Smooth muscle cell (in vitro differentiated cells): ENCODE measurements around the gene HAND2. TPM values are rescaled to one million over a fixed set of nuclear protein-coding genes. Genes with fewer than 3 reads are reported as not detected.
A peak's percentile ranks its signal among the peaks of the same experiment; 100 is the strongest.

Experiments used
- DNase-seq: peaks from one replicate; lab custom pipeline; 2025; ENCODE audit not compliant: unreplicated experiment; lab: John Stamatoyannopoulos, UW
- H2AFZ ChIP-seq: fragments of 200-600 bp; sonication (generic); 2 replicates; pipeline ENCODE4 v1.6.0; 2016; ENCODE audit warnings: antibody characterized with exemption, low read depth, mild to moderate bottlenecking
- H3F3A ChIP-seq: fragments of 200-600 bp; sonication (generic); 2 replicates; pipeline ENCODE4 v1.6.0; 2017; ENCODE audit warnings: antibody characterized with exemption, low read depth
- H3K27ac ChIP-seq: fragments of 200-600 bp; sonication (generic); 2 replicates; pipeline ENCODE4 v1.5.1; 2016; ENCODE audit warnings: low read depth, mild to moderate bottlenecking
- H3K27me3 ChIP-seq: fragments of 200-600 bp; sonication (generic); 2 replicates; pipeline ENCODE4 v1.6.1; 2016; ENCODE audit warnings: low read depth, mild to moderate bottlenecking
- H3K36me3 ChIP-seq: fragments of 200-600 bp; sonication (generic); 2 replicates; pipeline ENCODE4 v1.5.1; 2016; ENCODE audit warnings: low read depth
- H3K4me1 ChIP-seq: fragments of 200-600 bp; sonication (generic); 2 replicates; pipeline ENCODE4 v1.5.1; 2016; ENCODE audit warnings: low read depth
- H3K4me2 ChIP-seq: fragments of 200-600 bp; sonication (generic); 2 replicates; pipeline ENCODE4 v1.6.0; 2016; ENCODE audit warnings: mild to moderate bottlenecking
- H3K4me3 ChIP-seq: fragments of 200-600 bp; sonication (generic); 2 replicates; pipeline ENCODE4 v1.5.1; 2016; ENCODE audit warnings: mild to moderate bottlenecking
- H3K79me2 ChIP-seq: fragments of 200-600 bp; sonication (generic); 2 replicates; pipeline ENCODE4 v1.6.0; 2016; ENCODE audit warnings: low read depth, mild to moderate bottlenecking
- H3K9ac ChIP-seq: fragments of 200-600 bp; sonication (generic); 2 replicates; pipeline ENCODE4 v1.6.0; 2016; ENCODE audit warnings: low read depth
- H3K9me3 ChIP-seq: fragments of 200-600 bp; sonication (generic); replicated peaks from 2 replicates; pipeline ENCODE4 v1.5.1; 2016; ENCODE audit warnings: low read depth
- H4K20me1 ChIP-seq: fragments of 200-600 bp; sonication (generic); 2 replicates; pipeline ENCODE4 v1.6.0; 2016; ENCODE audit warnings: low read depth
- WGBS: methylation state at CpG from one replicate; pipeline ENCODE4 v1.1.7; 2016; ENCODE audit warnings: low lambda C conversion rate; 5-methylcytosine and 5-hydroxymethylcytosine counted together
- polyA plus RNA-seq: library from polyadenylated mRNA; unstranded; fragments of >200 nt; fragmentation: Nextera tagmentation; extraction: Ambion mirVana; gene quantifications from 2 replicates; pipeline ENCODE4 v1.2.1, GENCODE V29; 2016
- total RNA-seq: library from RNA; depleted of rRNA; stranded (reverse); fragments of >200 nt; gene quantifications from 2 replicates; pipeline ENCODE4 v1.2.3, GENCODE V29; 2014
- TF ChIP-seq, protein P1 (sequence below): fragments of 200-600 bp; sonication (generic); IDR thresholded peaks from 2 replicates; pipeline ENCODE4 v1.5.1; 2017; ENCODE audit warnings: borderline replicate concordance, mild to moderate bottlenecking, antibody characterized with exemption; ENCODE audit not compliant: insufficient read depth, poor library complexity, severe bottlenecking

HAND2 gene
- total and polyA plus RNA-seq, 2 experiments from 2014 or later, result 265 to 324 TPM

DNA sequence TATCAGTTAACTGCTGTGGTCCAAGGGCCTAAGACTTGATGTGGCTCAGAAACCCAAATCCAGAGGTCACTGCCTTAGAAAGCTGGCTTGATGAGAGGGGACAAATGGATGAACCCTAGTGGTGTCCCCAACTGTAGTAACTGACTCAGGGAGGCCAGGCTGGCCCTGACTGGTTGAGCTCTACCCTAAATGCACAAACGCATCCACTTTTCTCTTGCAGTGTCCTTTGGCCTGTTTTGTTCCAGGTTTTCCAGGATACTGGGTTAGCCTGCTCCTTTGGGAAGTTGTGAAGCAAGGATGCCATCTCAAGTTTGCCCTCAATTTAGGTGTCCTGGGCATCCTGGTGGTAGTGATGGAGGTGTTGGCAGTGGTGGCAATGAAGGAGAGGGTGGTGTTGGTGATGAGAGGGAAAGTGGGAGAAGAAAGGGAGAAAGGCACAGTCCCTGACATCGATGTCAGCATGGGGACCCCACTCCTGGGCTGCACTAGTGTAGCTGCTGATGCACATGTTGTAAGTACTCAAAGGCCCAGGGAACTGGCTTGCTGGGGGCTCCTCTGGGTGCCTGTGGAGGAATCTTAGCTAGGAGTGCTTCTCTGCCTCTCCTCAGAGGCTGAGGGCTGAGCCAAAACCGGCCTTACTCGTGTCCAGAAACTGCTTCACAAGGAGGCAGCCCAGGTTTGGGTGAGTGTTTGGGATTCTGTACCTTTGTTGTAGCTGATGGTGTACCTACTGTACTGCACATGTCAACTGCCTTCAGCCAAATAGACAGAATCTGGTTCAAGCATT lies 2.9 kb upstream of the HAND2 start:
- TF ChIP-seq, protein P1, sequence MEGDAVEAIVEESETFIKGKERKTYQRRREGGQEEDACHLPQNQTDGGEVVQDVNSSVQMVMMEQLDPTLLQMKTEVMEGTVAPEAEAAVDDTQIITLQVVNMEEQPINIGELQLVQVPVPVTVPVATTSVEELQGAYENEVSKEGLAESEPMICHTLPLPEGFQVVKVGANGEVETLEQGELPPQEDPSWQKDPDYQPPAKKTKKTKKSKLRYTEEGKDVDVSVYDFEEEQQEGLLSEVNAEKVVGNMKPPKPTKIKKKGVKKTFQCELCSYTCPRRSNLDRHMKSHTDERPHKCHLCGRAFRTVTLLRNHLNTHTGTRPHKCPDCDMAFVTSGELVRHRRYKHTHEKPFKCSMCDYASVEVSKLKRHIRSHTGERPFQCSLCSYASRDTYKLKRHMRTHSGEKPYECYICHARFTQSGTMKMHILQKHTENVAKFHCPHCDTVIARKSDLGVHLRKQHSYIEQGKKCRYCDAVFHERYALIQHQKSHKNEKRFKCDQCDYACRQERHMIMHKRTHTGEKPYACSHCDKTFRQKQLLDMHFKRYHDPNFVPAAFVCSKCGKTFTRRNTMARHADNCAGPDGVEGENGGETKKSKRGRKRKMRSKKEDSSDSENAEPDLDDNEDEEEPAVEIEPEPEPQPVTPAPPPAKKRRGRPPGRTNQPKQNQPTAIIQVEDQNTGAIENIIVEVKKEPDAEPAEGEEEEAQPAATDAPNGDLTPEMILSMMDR, result no peak
- H3K4me1 ChIP-seq, result no peaks in the 10 kb centered on the region

DNA sequence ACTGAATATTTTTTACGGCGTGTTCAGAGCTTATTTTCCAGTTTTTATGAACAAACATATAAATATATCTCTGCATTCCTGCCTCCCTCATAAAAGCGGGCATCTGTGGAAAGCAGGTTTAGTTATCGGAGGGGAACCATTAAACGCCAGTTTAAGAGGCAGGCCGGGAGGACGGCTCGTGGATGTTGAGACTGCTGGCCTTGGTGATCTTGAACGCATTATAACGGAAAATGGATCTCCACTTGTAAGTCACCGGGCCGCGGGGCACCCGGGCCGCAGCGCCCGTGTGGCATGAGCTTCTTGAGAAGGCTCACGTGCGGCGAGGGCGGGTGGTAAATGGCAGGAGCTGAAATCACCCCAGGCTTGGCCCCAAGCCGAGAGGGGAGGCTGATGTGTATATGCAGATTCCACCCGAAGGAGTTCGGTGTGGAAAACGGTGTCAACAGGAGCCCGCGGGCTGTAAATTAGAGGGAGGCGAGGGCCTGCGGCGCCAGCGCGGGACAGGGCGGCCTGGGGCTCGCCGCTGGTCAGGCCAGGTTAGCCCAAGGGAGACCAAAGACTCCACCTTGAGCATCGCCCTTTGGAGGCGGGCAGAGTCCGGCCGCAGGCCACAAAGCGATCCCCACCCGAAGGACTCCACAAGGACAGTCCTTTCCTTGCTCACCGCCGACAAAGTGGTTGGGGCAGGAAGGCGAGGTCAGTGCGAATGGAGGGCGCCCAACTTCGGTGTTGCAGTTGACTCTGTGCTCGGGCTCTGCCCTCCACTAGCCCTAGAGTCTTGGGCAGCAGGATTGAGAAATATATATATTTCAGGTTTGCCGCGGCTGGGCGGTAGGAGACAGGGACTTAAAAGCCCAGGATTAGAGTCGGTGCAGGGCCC lies 1.3 kb upstream of the HAND2 start:
- no peaks in the 10 kb centered on the region for H3K9me3 ChIP-seq
- H3K4me3 ChIP-seq, result peak overlapping the region; percentile 93
- TF ChIP-seq, protein P1, result no peak
- no peaks in the 10 kb centered on the region for H3K36me3 ChIP-seq
- peak overlapping the region; percentile 93 for H3K27ac ChIP-seq
- no peak for DNase-seq
- H3K9ac ChIP-seq, result peak overlapping the region; percentile 79
- peak overlapping the region; percentile 88 for H3K4me2 ChIP-seq
- peak overlapping the region; percentile 71 for H2AFZ ChIP-seq
- H3K4me1 ChIP-seq, result no peaks in the 10 kb centered on the region
- peaks cover 96% of the 10 kb centered on the region for H3K79me2 ChIP-seq
- WGBS, result 6% methylated on average over 52 of the region's 52 CpGs
- H4K20me1 ChIP-seq, result peaks cover 33% of the 10 kb centered on the region
- peaks cover 4% of the 10 kb centered on the region for H3F3A ChIP-seq
- no peaks in the 10 kb centered on the region for H3K27me3 ChIP-seq

More for the DNA sequence above, 2.9 kb upstream of the HAND2 start:
- Histone ChIP-seq H3K27me3 (no peaks in the 10 kb centered on the region), H3K4me2 (peak overlapping the region; percentile 88), H4K20me1 (peaks cover 17% of the 10 kb centered on the region), H3K9me3 (no peaks in the 10 kb centered on the region), H2AFZ (no peak overlapping the region), H3K4me3 (peak overlapping the region; percentile 93), H3K79me2 (peaks cover 96% of the 10 kb centered on the region), H3K27ac (peak overlapping the region; percentile 93), H3K36me3 (no peaks in the 10 kb centered on the region), H3K9ac (peak overlapping the region; percentile 79), H3F3A (no peaks in the 10 kb centered on the region)
- WGBS, result 35% methylated on average over 4 of the region's 4 CpGs
- DNase-seq, result no peak

DNA sequence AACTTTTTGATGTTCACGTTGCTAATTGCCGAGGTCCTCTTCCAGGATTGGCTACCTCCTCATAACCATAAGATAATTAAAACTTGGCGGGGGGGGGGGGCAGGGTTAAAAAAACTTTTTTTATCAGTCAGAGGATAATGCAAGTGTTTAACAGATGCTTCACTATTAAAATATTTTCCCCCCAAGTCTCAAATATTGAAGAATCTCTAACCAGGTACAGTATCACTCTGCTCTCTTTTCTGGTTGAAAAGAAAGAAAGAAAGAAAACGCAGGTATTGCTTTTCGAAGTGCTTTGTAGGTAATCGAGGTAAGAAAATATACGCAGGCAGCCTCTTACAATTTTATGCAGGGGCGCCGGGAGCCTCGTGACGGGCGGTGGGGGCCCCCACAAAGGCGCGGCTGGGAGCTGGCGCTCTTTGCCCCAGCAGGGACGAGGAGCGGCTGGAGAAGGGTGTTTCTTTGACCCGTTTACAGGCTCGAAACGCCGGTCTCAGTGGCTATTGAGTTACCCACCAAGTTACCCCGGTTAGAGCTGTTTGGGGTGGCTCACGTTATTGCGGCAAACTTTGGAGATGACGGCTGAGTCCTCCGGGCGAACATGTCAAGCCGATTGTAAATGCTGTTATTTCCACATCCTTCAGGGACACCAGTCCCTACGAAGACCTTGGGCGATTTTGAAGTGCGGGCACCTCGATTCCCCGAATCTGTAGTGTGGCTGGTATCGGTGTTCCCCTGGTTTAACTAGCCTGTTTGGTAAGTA lies 477 bp upstream of the HAND2 start:
- H3K9me3 ChIP-seq, result no peaks in the 10 kb centered on the region
- peaks cover 7% of the 10 kb centered on the region for H3F3A ChIP-seq
- H3K4me3 ChIP-seq, result peak overlapping the region; percentile 93
- no peaks in the 10 kb centered on the region for H3K4me1 ChIP-seq
- peak overlapping the region; percentile 93 for H3K27ac ChIP-seq
- H3K79me2 ChIP-seq, result peaks cover 96% of the 10 kb centered on the region
- TF ChIP-seq, protein P1, result no peak
- peaks cover 39% of the 10 kb centered on the region for H4K20me1 ChIP-seq
- peak overlapping the region; percentile 88 for H3K4me2 ChIP-seq
- peak overlapping the region; percentile 79 for H3K9ac ChIP-seq
- WGBS, result 4% methylated on average over 34 of the region's 34 CpGs
- no peak for DNase-seq
- no peaks in the 10 kb centered on the region for H3K36me3 ChIP-seq
- peak overlapping the region; percentile 71 for H2AFZ ChIP-seq
- H3K27me3 ChIP-seq, result no peaks in the 10 kb centered on the region
